Measurements from ENCODE around the gene KIF3A. TPM values are rescaled to one million over a fixed set of nuclear protein-coding genes. Genes with fewer than 3 reads are reported as not detected.

Gene KIF3A
- polyA plus RNA-seq, 1 of the 3 experiments (the other 2 are of a cell fraction): 5.1 TPM

- 0 out of 2 replicates have a peak, but pooled peaks have one; percentile 15 for TF ChIP-seq PBX3 (IDR thresholded peaks at IDR 0.05)
Measured at GRCh38 chr5:132704875-132705274, 32.5 kb downstream of the KIF3A start (continued).

DNA sequence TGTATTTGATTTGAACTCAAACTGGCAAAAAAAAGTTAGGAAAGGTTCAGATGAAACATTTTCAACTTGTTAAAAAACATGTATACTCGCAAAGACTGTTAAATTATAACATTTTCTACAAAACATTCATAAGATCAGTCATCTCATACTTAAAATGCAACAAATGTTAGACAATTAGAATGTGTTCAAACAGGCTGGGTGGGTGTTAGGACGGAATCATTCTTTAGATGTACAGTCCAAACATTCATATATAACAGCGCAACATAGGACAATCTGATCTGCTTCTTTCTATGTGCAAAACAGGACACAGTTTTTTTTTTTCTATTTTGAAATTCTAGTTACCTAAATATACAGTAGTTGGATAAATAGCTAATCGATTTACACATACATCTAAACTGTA lies 41.4 kb downstream of the KIF3A start:
- CTCF ChIA-PET: interaction anchor here (2.7 kb wide), 1 partner anchor 20 kb away, joined by 7 read pairs; no protein-coding TSS in a partner anchor
- 88% methylated on average over 4 of the region's 4 CpGs for WGBS (ENCODE audit: low lambda C conversion rate)
- no peaks in the 10 kb centered on the region for H3F3A ChIP-seq (replicated peaks; ENCODE audit: insufficient read depth)

More for the DNA sequence above, 41.4 kb downstream of the KIF3A start:
- TF ChIP-seq PBX3 (IDR thresholded peaks at IDR 0.05) (no peak), FOXJ3 (CRISPR knock-in tag; IDR thresholded peaks at IDR 0.05) (no peak), TAF1 (IDR thresholded peaks at IDR 0.05; ENCODE audit: borderline replicate concordance, low read depth, low read length) (no peak), CTCF (IDR thresholded peaks at IDR 0.05) (no peak)
- TF ChIP-seq, protein P1, sequence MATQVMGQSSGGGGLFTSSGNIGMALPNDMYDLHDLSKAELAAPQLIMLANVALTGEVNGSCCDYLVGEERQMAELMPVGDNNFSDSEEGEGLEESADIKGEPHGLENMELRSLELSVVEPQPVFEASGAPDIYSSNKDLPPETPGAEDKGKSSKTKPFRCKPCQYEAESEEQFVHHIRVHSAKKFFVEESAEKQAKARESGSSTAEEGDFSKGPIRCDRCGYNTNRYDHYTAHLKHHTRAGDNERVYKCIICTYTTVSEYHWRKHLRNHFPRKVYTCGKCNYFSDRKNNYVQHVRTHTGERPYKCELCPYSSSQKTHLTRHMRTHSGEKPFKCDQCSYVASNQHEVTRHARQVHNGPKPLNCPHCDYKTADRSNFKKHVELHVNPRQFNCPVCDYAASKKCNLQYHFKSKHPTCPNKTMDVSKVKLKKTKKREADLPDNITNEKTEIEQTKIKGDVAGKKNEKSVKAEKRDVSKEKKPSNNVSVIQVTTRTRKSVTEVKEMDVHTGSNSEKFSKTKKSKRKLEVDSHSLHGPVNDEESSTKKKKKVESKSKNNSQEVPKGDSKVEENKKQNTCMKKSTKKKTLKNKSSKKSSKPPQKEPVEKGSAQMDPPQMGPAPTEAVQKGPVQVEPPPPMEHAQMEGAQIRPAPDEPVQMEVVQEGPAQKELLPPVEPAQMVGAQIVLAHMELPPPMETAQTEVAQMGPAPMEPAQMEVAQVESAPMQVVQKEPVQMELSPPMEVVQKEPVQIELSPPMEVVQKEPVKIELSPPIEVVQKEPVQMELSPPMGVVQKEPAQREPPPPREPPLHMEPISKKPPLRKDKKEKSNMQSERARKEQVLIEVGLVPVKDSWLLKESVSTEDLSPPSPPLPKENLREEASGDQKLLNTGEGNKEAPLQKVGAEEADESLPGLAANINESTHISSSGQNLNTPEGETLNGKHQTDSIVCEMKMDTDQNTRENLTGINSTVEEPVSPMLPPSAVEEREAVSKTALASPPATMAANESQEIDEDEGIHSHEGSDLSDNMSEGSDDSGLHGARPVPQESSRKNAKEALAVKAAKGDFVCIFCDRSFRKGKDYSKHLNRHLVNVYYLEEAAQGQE (IDR thresholded peaks at IDR 0.05; ENCODE audit: low read depth, low read length): no peak
- TF ChIP-seq, protein P2, sequence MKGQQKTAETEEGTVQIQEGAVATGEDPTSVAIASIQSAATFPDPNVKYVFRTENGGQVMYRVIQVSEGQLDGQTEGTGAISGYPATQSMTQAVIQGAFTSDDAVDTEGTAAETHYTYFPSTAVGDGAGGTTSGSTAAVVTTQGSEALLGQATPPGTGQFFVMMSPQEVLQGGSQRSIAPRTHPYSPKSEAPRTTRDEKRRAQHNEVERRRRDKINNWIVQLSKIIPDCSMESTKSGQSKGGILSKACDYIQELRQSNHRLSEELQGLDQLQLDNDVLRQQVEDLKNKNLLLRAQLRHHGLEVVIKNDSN (IDR thresholded peaks at IDR 0.05; ENCODE audit: borderline replicate concordance, low read depth): no peak
- POLR2A ChIA-PET: no interaction called here
- H3K27me3 ChIP-seq (ENCODE audit: insufficient read depth): no peaks in the 10 kb centered on the region
- H3K4me3 ChIP-seq (ENCODE audit: low read depth in 2 of 2, low read length in 1 of 2): no peak overlapping the region
- no peak overlapping the region for H2AFZ ChIP-seq (ENCODE audit: low read depth)
- peaks cover 33 to 42% of the 10 kb centered on the region in 2 experiments for H3K36me3 ChIP-seq (replicated peaks in 1 of 2; ENCODE audit: control insufficient read depth in 1 of 2, insufficient read depth in 2 of 2, low read length in 1 of 2)
- no peak overlapping the region for H3K4me2 ChIP-seq
- H3K9me3 ChIP-seq: no peaks in the 10 kb centered on the region
- no peaks in the 10 kb centered on the region for H4K20me1 ChIP-seq (ENCODE audit: insufficient read depth)
- DNase-seq: no peak
- no peak overlapping the region for H3K9ac ChIP-seq
- H3K27ac ChIP-seq (ENCODE audit: low read depth in 2 of 2, low read length in 1 of 2): no peak overlapping the region
- no peaks in the 10 kb centered on the region for H3K9me2 ChIP-seq
- no peaks in the 10 kb centered on the region for H3K4me1 ChIP-seq (ENCODE audit: control insufficient read depth in 1 of 2, insufficient read depth in 2 of 2, low read depth in 1 of 2, low read length in 1 of 2)
- H3K79me2 ChIP-seq (ENCODE audit: insufficient read depth): no peaks in the 10 kb centered on the region

Measured in SK-N-SH (cell line).